ENCODE data around the gene RCC2. TPM values are rescaled to one million over a fixed set of nuclear protein-coding genes. Genes with fewer than 3 reads are reported as not detected.

Gene RCC2
- total RNA-seq, 1 experiment from 2014 or later: 107 TPM

- H3K4me3 Mint-ChIP-seq (ENCODE audit: low read depth, unreplicated experiment): no peak overlapping the region
- H3K4me1 Mint-ChIP-seq (ENCODE audit: low read depth, unreplicated experiment): no peaks in the 10 kb centered on the region
- intact Hi-C loops (cut with micrococcal nuclease; ENCODE audit: unreplicated experiment): no loop called here
- H3K9me3 Mint-ChIP-seq (ENCODE audit: low read depth, unreplicated experiment): no peaks in the 10 kb centered on the region
- CTCF ChIA-PET: no interaction called here
- H3K27me3 Mint-ChIP-seq (ENCODE audit: unreplicated experiment): peaks cover 26% of the 10 kb centered on the region
- no peak for DNase-seq
- no peak for TF ChIP-seq CTCF (IDR thresholded peaks at IDR 0.05; ENCODE audit: unreplicated experiment)
- H3K36me3 Mint-ChIP-seq (ENCODE audit: insufficient read depth, unreplicated experiment): no peaks in the 10 kb centered on the region
- H3K27ac Mint-ChIP-seq (ENCODE audit: unreplicated experiment): no peak overlapping the region
- BruUV-seq (replicated peaks): no TSS peak
Measured at GRCh38 chr1:17397910-17398695, 41.4 kb downstream of the RCC2 start.

- CTCF ChIA-PET: interaction anchor here (0.7 kb wide), 1 partner anchor 25 kb away, joined by 3 read pairs; no protein-coding TSS in a partner anchor
- Mint-ChIP-seq H3K9me3 (ENCODE audit: low read depth, unreplicated experiment) (no peaks in the 10 kb centered on the region), H3K4me1 (ENCODE audit: low read depth, unreplicated experiment) (no peaks in the 10 kb centered on the region), H3K27ac (ENCODE audit: unreplicated experiment) (no peak overlapping the region), H3K4me3 (ENCODE audit: low read depth, unreplicated experiment) (no peak overlapping the region), H3K36me3 (ENCODE audit: insufficient read depth, unreplicated experiment) (no peaks in the 10 kb centered on the region), H3K27me3 (ENCODE audit: unreplicated experiment) (peaks cover 70% of the 10 kb centered on the region)
- no peak for TF ChIP-seq CTCF (IDR thresholded peaks at IDR 0.05; ENCODE audit: unreplicated experiment)
- intact Hi-C loops (cut with micrococcal nuclease; ENCODE audit: unreplicated experiment): no loop called here
- DNase-seq: no peak
- no TSS peak for BruUV-seq (replicated peaks)
Measured at GRCh38 chr1:17393230-17393629, 46.2 kb downstream of the RCC2 start.

- Mint-ChIP-seq H3K4me1 (ENCODE audit: low read depth, unreplicated experiment) (no peaks in the 10 kb centered on the region), H3K9me3 (ENCODE audit: low read depth, unreplicated experiment) (no peaks in the 10 kb centered on the region), H3K4me3 (ENCODE audit: low read depth, unreplicated experiment) (no peak overlapping the region), H3K36me3 (ENCODE audit: insufficient read depth, unreplicated experiment) (no peaks in the 10 kb centered on the region), H3K27ac (ENCODE audit: unreplicated experiment) (no peak overlapping the region), H3K27me3 (ENCODE audit: unreplicated experiment) (peaks cover 80% of the 10 kb centered on the region)
- CTCF ChIA-PET: no interaction called here
- intact Hi-C loops (cut with micrococcal nuclease; ENCODE audit: unreplicated experiment): no loop called here
- DNase-seq: no peak
- no TSS peak for BruUV-seq (replicated peaks)
- no peak for TF ChIP-seq CTCF (IDR thresholded peaks at IDR 0.05; ENCODE audit: unreplicated experiment)
Measured at GRCh38 chr1:17392199-17392740, 47.2 kb downstream of the RCC2 start.

- H3K27ac Mint-ChIP-seq (ENCODE audit: unreplicated experiment): no peak overlapping the region
- no peaks in the 10 kb centered on the region for H3K9me3 Mint-ChIP-seq (ENCODE audit: low read depth, unreplicated experiment)
- no peaks in the 10 kb centered on the region for H3K4me1 Mint-ChIP-seq (ENCODE audit: low read depth, unreplicated experiment)
- peaks cover 5% of the 10 kb centered on the region for H3K36me3 Mint-ChIP-seq (ENCODE audit: insufficient read depth, unreplicated experiment)
- no peak overlapping the region for H3K4me3 Mint-ChIP-seq (ENCODE audit: low read depth, unreplicated experiment)
- CTCF ChIA-PET: no interaction called here
- no peak for DNase-seq
- BruUV-seq (replicated peaks): no TSS peak
- intact Hi-C loops (cut with micrococcal nuclease; ENCODE audit: unreplicated experiment): no loop called here
- TF ChIP-seq CTCF (IDR thresholded peaks at IDR 0.05; ENCODE audit: unreplicated experiment): no peak
- H3K27me3 Mint-ChIP-seq (ENCODE audit: unreplicated experiment): peaks cover 71% of the 10 kb centered on the region
Measured at GRCh38 chr1:17381161-17381560, 58.3 kb downstream of the RCC2 start.

Measured in Calu3 (cell line).